ENCODE measurements around the gene TUBA4B.

Gene TUBA4B

DNA sequence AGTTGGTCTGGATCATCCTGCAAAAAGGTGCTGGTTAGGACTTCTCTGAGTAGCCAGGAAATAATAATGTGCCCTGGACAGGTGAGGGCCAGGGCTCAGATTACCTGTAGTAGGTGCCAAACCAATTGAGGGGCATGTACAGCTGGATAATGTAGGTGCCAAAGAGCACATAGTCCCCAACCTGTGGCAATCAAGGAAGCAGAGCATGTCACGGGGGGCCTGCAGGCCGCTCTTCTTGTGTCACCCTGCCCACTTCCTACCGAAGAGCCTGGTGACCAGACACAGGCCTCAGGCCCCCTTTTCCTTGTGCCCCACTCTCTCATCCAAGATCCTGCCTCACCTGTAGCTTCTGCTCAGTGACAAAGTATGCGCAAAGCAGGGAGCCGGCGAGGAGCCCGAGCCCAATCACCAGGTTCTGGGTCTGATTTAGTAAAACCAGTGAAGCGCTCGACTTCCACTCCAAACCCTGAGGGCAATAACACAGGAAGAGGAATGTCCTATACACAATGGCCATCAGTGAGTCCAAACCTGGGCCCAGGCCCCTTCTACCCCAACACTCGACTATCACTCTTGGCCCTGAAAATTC, 39.5 kb upstream of the TUBA4B start:
- DNase-seq = no peak
- Histone ChIP-seq H3K4ac (ENCODE audit: low read depth, low read length) (no peak overlapping the region), H2AFZ (ENCODE audit: insufficient read depth, low read length, poor library complexity) (no peak overlapping the region), H4K12ac (ENCODE audit: low read depth, low read length) (no peak overlapping the region), H3K4me2 (ENCODE audit: low read length) (no peak overlapping the region), H3K27me3 (ENCODE audit: insufficient read depth, low read length) (no peaks in the 10 kb centered on the region), H3K18ac (ENCODE audit: low read length) (no peak overlapping the region), H3K79me2 (ENCODE audit: control insufficient read depth, insufficient read depth, low read length, poor library complexity) (peaks cover 7% of the 10 kb centered on the region), H3K23ac (ENCODE audit: low read length) (no peak overlapping the region), H3K9ac (ENCODE audit: low read length) (no peak overlapping the region), H3K4me3 (ENCODE audit: low read depth, low read length) (no peak overlapping the region), H3K4me1 (ENCODE audit: control insufficient read depth in 1 of 2, insufficient read depth in 2 of 2, low read length in 2 of 2) (peaks cover 5 to 10% of the 10 kb centered on the region in 2 experiments), H2AK5ac (ENCODE audit: low read length) (no peak overlapping the region), H4K8ac (ENCODE audit: low read depth, low read length) (no peak overlapping the region), H4K91ac (ENCODE audit: low read depth, low read length) (no peak overlapping the region), H3K36me3 (ENCODE audit: control insufficient read depth in 1 of 2, insufficient read depth in 2 of 2, low read length in 2 of 2) (peaks cover 53 to 59% of the 10 kb centered on the region in 2 experiments), H3K9me3 (ENCODE audit: insufficient read depth, low read depth, low read length) (no peaks in the 10 kb centered on the region), H2BK5ac (ENCODE audit: low read depth, low read length, poor library complexity) (no peak overlapping the region), H3K14ac (ENCODE audit: low read length) (no peak overlapping the region), H2BK12ac (ENCODE audit: low read length) (no peak overlapping the region), H2BK120ac (ENCODE audit: insufficient read depth, low read length, poor library complexity) (no peak overlapping the region), H3K27ac (ENCODE audit: low read depth, low read length) (no peak overlapping the region), H3K79me1 (ENCODE audit: low read length) (peaks cover 7% of the 10 kb centered on the region)
- WGBS (ENCODE audit: extremely low coverage, insufficient coverage, insufficient read length) = no CpG with 5 or more reads among the region's 10 CpGs

DNA sequence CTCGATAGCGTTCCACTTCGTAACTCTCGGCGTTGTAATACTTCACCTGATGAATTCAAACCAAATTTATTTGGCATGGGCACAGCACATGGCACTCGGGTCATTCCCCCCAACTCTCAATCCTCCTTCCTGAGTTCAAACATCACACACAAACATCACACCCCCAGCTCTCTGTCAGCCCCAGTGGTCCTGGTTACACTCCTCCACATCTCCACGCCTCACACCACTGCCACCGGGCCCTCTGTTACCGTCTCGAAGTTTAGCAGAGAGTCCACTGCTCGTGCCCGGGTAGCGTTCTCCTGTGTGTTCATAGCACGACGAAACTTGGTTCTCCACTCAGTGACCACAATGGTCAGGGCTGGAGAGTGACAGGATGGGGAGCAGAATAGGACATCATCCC, 38.9 kb upstream of the TUBA4B start:
- no peak overlapping the region for H2AFZ ChIP-seq (ENCODE audit: insufficient read depth, low read length, poor library complexity)
- no peak overlapping the region for H3K9ac ChIP-seq (ENCODE audit: low read length)
- no peak overlapping the region for H3K14ac ChIP-seq (ENCODE audit: low read length)
- H3K36me3 ChIP-seq (ENCODE audit: control insufficient read depth in 1 of 2, insufficient read depth in 2 of 2, low read length in 2 of 2) = peaks cover 49 to 54% of the 10 kb centered on the region in 2 experiments
- no peak overlapping the region for H3K18ac ChIP-seq (ENCODE audit: low read length)
- H3K79me2 ChIP-seq (ENCODE audit: control insufficient read depth, insufficient read depth, low read length, poor library complexity) = peaks cover 8% of the 10 kb centered on the region
- no peak overlapping the region for H2BK5ac ChIP-seq (ENCODE audit: low read depth, low read length, poor library complexity)
- no peak overlapping the region for H2BK120ac ChIP-seq (ENCODE audit: insufficient read depth, low read length, poor library complexity)
- no peak overlapping the region for H3K4me3 ChIP-seq (ENCODE audit: low read depth, low read length)
- no CpG with 5 or more reads among the region's 15 CpGs for WGBS (ENCODE audit: extremely low coverage, insufficient coverage, insufficient read length)
- no peak overlapping the region for H2BK12ac ChIP-seq (ENCODE audit: low read length)
- no peak overlapping the region for H3K23ac ChIP-seq (ENCODE audit: low read length)
- H4K8ac ChIP-seq (ENCODE audit: low read depth, low read length) = no peak overlapping the region
- no peak overlapping the region for H3K27ac ChIP-seq (ENCODE audit: low read depth, low read length)
- no peak overlapping the region for H2AK5ac ChIP-seq (ENCODE audit: low read length)
- H3K4me1 ChIP-seq (ENCODE audit: control insufficient read depth in 1 of 2, insufficient read depth in 2 of 2, low read length in 2 of 2) = peaks cover 6 to 12% of the 10 kb centered on the region in 2 experiments
- peaks cover 11% of the 10 kb centered on the region for H3K79me1 ChIP-seq (ENCODE audit: low read length)
- no peak for DNase-seq
- H3K4ac ChIP-seq (ENCODE audit: low read depth, low read length) = no peak overlapping the region
- H3K4me2 ChIP-seq (ENCODE audit: low read length) = no peak overlapping the region
- no peaks in the 10 kb centered on the region for H3K27me3 ChIP-seq (ENCODE audit: insufficient read depth, low read length)
- H4K12ac ChIP-seq (ENCODE audit: low read depth, low read length) = peak overlapping the region; percentile 22
- H4K91ac ChIP-seq (ENCODE audit: low read depth, low read length) = no peak overlapping the region
- no peaks in the 10 kb centered on the region for H3K9me3 ChIP-seq (ENCODE audit: insufficient read depth, low read depth, low read length)

DNA sequence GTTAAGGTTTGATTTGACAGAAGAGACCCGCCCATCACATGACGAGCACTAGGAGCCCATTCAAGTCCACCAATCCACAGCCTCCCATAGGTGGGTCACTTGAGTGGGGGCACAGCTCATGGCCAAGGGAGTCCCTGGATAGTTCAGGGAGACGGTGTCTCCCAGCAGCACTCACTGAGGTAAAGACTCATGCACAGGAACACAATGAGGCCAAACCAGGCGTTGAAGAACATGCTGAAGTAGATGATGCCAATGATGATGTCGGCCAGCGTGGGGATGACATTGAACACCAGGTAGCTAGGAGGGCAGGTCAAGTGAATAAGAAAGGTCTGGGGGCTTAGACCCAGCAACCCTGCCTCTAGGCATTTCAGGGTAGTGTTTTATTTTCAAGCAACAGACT, 38.3 kb upstream of the TUBA4B start:
- no peaks in the 10 kb centered on the region for H3K9me3 ChIP-seq (ENCODE audit: insufficient read depth, low read depth, low read length)
- H3K9ac ChIP-seq (ENCODE audit: low read length) = no peak overlapping the region
- no peak overlapping the region for H2BK5ac ChIP-seq (ENCODE audit: low read depth, low read length, poor library complexity)
- no peak overlapping the region for H3K4me3 ChIP-seq (ENCODE audit: low read depth, low read length)
- H3K79me1 ChIP-seq (ENCODE audit: low read length) = peaks cover 12% of the 10 kb centered on the region
- no peak overlapping the region for H2BK12ac ChIP-seq (ENCODE audit: low read length)
- no peak overlapping the region for H2AFZ ChIP-seq (ENCODE audit: insufficient read depth, low read length, poor library complexity)
- no peaks in the 10 kb centered on the region for H3K27me3 ChIP-seq (ENCODE audit: insufficient read depth, low read length)
- H3K4me1 ChIP-seq (ENCODE audit: control insufficient read depth in 1 of 2, insufficient read depth in 2 of 2, low read length in 2 of 2) = peaks cover 10 to 15% of the 10 kb centered on the region in 2 experiments
- no peak overlapping the region for H3K18ac ChIP-seq (ENCODE audit: low read length)
- H2AK5ac ChIP-seq (ENCODE audit: low read length) = no peak overlapping the region
- H4K8ac ChIP-seq (ENCODE audit: low read depth, low read length) = no peak overlapping the region
- H3K36me3 ChIP-seq (ENCODE audit: control insufficient read depth in 1 of 2, insufficient read depth in 2 of 2, low read length in 2 of 2) = peaks cover 44 to 49% of the 10 kb centered on the region in 2 experiments
- no peak overlapping the region for H4K12ac ChIP-seq (ENCODE audit: low read depth, low read length)
- H3K4me2 ChIP-seq (ENCODE audit: low read length) = no peak overlapping the region
- no peak overlapping the region for H3K27ac ChIP-seq (ENCODE audit: low read depth, low read length)
- H3K23ac ChIP-seq (ENCODE audit: low read length) = no peak overlapping the region
- peaks cover 8% of the 10 kb centered on the region for H3K79me2 ChIP-seq (ENCODE audit: control insufficient read depth, insufficient read depth, low read length, poor library complexity)
- no peak overlapping the region for H3K14ac ChIP-seq (ENCODE audit: low read length)
- no CpG with 5 or more reads among the region's 6 CpGs for WGBS (ENCODE audit: extremely low coverage, insufficient coverage, insufficient read length)
- no peak for DNase-seq
- no peak overlapping the region for H3K4ac ChIP-seq (ENCODE audit: low read depth, low read length)
- H4K91ac ChIP-seq (ENCODE audit: low read depth, low read length) = no peak overlapping the region
- no peak overlapping the region for H2BK120ac ChIP-seq (ENCODE audit: insufficient read depth, low read length, poor library complexity)

DNA sequence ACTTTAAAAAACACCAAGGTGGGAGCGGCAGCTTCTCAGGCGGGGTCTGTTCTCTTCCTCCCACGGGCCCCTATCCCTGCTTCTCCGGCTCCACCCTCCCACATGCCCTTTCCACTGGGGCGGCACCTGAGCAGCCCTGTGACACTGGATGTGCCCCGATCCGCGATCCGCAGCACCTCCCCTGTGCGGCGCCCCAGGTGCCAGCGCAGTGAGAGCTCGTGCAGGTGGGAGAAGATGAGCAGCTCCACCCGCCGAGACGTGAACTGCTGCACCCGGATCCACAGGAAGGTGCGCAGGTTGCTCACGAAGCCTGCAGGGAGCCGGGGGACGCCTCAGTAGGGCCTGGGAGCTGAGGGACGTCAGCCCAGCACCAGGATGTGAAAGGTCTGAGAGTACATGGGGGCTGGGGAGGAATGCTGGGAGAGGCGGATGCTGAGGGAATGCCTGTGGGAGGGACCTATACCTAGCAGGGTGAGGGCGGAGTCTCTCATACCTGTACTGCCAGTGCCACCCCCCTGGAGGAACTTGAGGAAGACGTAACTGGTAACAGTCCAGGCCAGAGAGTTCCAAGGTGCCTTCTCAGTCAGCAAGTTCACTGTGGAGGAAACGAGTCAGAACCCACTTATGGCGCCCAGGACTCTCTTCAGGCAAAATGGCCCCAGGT, 37.0 kb upstream of the TUBA4B start:
- peak overlapping the region; percentile 6 for H3K4me3 ChIP-seq (ENCODE audit: low read depth, low read length)
- H2BK120ac ChIP-seq (ENCODE audit: insufficient read depth, low read length, poor library complexity) = no peak overlapping the region
- no peak overlapping the region for H3K14ac ChIP-seq (ENCODE audit: low read length)
- H3K9ac ChIP-seq (ENCODE audit: low read length) = no peak overlapping the region
- H2AK5ac ChIP-seq (ENCODE audit: low read length) = no peak overlapping the region
- no peak overlapping the region for H2BK5ac ChIP-seq (ENCODE audit: low read depth, low read length, poor library complexity)
- no peak overlapping the region for H3K23ac ChIP-seq (ENCODE audit: low read length)
- no peak overlapping the region for H2AFZ ChIP-seq (ENCODE audit: insufficient read depth, low read length, poor library complexity)
- no peak overlapping the region for H3K4me2 ChIP-seq (ENCODE audit: low read length)
- no peak overlapping the region for H4K91ac ChIP-seq (ENCODE audit: low read depth, low read length)
- H3K36me3 ChIP-seq (ENCODE audit: control insufficient read depth in 1 of 2, insufficient read depth in 2 of 2, low read length in 2 of 2) = peaks cover 43 to 49% of the 10 kb centered on the region in 2 experiments
- H4K12ac ChIP-seq (ENCODE audit: low read depth, low read length) = no peak overlapping the region
- H3K27ac ChIP-seq (ENCODE audit: low read depth, low read length) = no peak overlapping the region
- H3K79me1 ChIP-seq (ENCODE audit: low read length) = peaks cover 12% of the 10 kb centered on the region
- H2BK12ac ChIP-seq (ENCODE audit: low read length) = no peak overlapping the region
- no peak overlapping the region for H3K4ac ChIP-seq (ENCODE audit: low read depth, low read length)
- no CpG with 5 or more reads among the region's 27 CpGs for WGBS (ENCODE audit: extremely low coverage, insufficient coverage, insufficient read length)
- H3K4me1 ChIP-seq (ENCODE audit: control insufficient read depth in 1 of 2, insufficient read depth in 2 of 2, low read length in 2 of 2) = peaks cover 10 to 15% of the 10 kb centered on the region in 2 experiments
- H3K79me2 ChIP-seq (ENCODE audit: control insufficient read depth, insufficient read depth, low read length, poor library complexity) = peaks cover 8% of the 10 kb centered on the region
- no peaks in the 10 kb centered on the region for H3K27me3 ChIP-seq (ENCODE audit: insufficient read depth, low read length)
- H4K8ac ChIP-seq (ENCODE audit: low read depth, low read length) = no peak overlapping the region
- DNase-seq = no peak
- H3K9me3 ChIP-seq (ENCODE audit: insufficient read depth, low read depth, low read length) = no peaks in the 10 kb centered on the region
- no peak overlapping the region for H3K18ac ChIP-seq (ENCODE audit: low read length)

All from trophoblast cell (in vitro differentiated cells and primary cell).